GM23338 (cell line): ENCODE data around the gene GJD2. TPM values are rescaled to one million over a fixed set of nuclear protein-coding genes. Genes with fewer than 3 reads are reported as not detected.

ENCODE experiments used
- ATAC-seq: fragments of 200-7000 bp; cut with Tn5 transposase; 3 replicates; pipeline ENCODE4 v1.9.1; 2020
- DNase-seq: peaks from one replicate; pipeline ENCODE4 v3.0.0-alpha.2; 2015; ENCODE audit warnings: low spot score
- H2AFZ ChIP-seq: fragments of 200-600 bp; sonication (generic); 2 replicates; pipeline ENCODE4 v1.8.0; 2016; ENCODE audit warnings: antibody characterized with exemption, mild to moderate bottlenecking, moderate library complexity
- H3F3A ChIP-seq: fragments of 200-600 bp; sonication (generic); replicated peaks from 2 replicates; pipeline ENCODE4 v1.8.0; 2017; ENCODE audit warnings: antibody characterized with exemption, mixed run types, low read depth
- H3K27ac ChIP-seq: fragments of 200-600 bp; sonication (generic); 2 replicates; pipeline ENCODE4 v1.6.1; 2016; ENCODE audit warnings: low read depth
- H3K27me3 ChIP-seq: fragments of 200-600 bp; sonication (generic); 2 replicates; pipeline ENCODE4 v1.8.0; 2016; ENCODE audit warnings: mild to moderate bottlenecking, mixed run types, moderate library complexity; ENCODE audit not compliant: insufficient read depth
- H3K36me3 ChIP-seq: fragments of 200-600 bp; sonication (generic); 2 replicates; pipeline ENCODE4 v1.8.0; 2016; ENCODE audit warnings: mild to moderate bottlenecking; ENCODE audit not compliant: insufficient read depth
- H3K4me1 ChIP-seq: fragments of 200-600 bp; sonication (generic); 2 replicates; pipeline ENCODE4 v1.8.0; 2016; ENCODE audit warnings: mild to moderate bottlenecking, moderate library complexity; ENCODE audit not compliant: insufficient read depth
- H3K4me2 ChIP-seq: fragments of 200-600 bp; sonication (generic); 2 replicates; pipeline ENCODE4 v1.7.1; 2017; ENCODE audit warnings: mixed run types
- H3K4me3 ChIP-seq: fragments of 200-600 bp; sonication (generic); 2 replicates; pipeline ENCODE4 v1.6.1; 2016; ENCODE audit warnings: mixed run types
- H3K79me2 ChIP-seq: fragments of 200-600 bp; sonication (generic); replicated peaks from 2 replicates; pipeline ENCODE4 v1.8.0; 2017; ENCODE audit warnings: mild to moderate bottlenecking; ENCODE audit not compliant: insufficient read depth
- H3K9me2 ChIP-seq: fragments of 200-600 bp; sonication (generic); 2 replicates; pipeline ENCODE4 v1.8.0; 2017; ENCODE audit not compliant: insufficient read depth
- H4K20me1 ChIP-seq: fragments of 200-600 bp; sonication (generic); replicated peaks from 2 replicates; pipeline ENCODE4 v1.8.0; 2017; ENCODE audit warnings: mild to moderate bottlenecking; ENCODE audit not compliant: insufficient read depth
- H3K27ac Mint-ChIP-seq: 2 replicates; pipeline ENCODE4 v1.8.0; 2020; ENCODE audit warnings: inconsistent platforms, mild to moderate bottlenecking, moderate library complexity, mixed read lengths
- H3K27me3 Mint-ChIP-seq: 3 replicates; pipeline ENCODE4 v1.8.0; 2022; ENCODE audit warnings: low read depth, mild to moderate bottlenecking, moderate library complexity, mixed read lengths, inconsistent platforms; ENCODE audit not compliant: insufficient read depth, poor library complexity
- H3K36me3 Mint-ChIP-seq: 3 replicates; pipeline ENCODE4 v1.8.0; 2021; ENCODE audit warnings: low read depth, mild to moderate bottlenecking, inconsistent platforms, moderate library complexity, mixed read lengths
- H3K4me1 Mint-ChIP-seq: 3 replicates; pipeline ENCODE4 v1.8.0; 2020; ENCODE audit warnings: mild to moderate bottlenecking, inconsistent platforms, mixed read lengths
- H3K4me3 Mint-ChIP-seq: 3 replicates; pipeline ENCODE4 v1.8.0; 2021; ENCODE audit warnings: moderate library complexity, mild to moderate bottlenecking, inconsistent platforms, mixed read lengths
- H3K9me3 Mint-ChIP-seq: 3 replicates; pipeline ENCODE4 v1.8.0; 2020; ENCODE audit warnings: moderate library complexity, mild to moderate bottlenecking, inconsistent platforms, mixed read lengths
- CREB1 ChIP-seq: fragments of 250-450 bp; sonication (Bioruptor Pico); IDR thresholded peaks from 2 replicates; pipeline ENCODE4 v1.5.0; 2020; ENCODE audit warnings: low read depth, mild to moderate bottlenecking, moderate library complexity
- EZH2 ChIP-seq: fragments of 200-600 bp; sonication (generic); IDR thresholded peaks from one replicate; pipeline ENCODE4 v1.8.0; 2017; ENCODE audit warnings: antibody characterized with exemption, mild to moderate bottlenecking, low read depth; ENCODE audit not compliant: unreplicated experiment
- EZH2phosphoT487 ChIP-seq: fragments of 200-600 bp; sonication (generic); IDR thresholded peaks from one replicate; pipeline ENCODE4 v1.8.1; 2018; ENCODE audit warnings: antibody characterized with exemption; ENCODE audit not compliant: unreplicated experiment
- JUNB ChIP-seq: IDR thresholded peaks from one replicate; pipeline ENCODE4 v1.6.1; 2016; ENCODE audit warnings: antibody characterized with exemption; ENCODE audit not compliant: unreplicated experiment
- NANOG ChIP-seq: IDR thresholded peaks from 2 replicates; pipeline ENCODE4 v1.6.1; 2016; ENCODE audit warnings: antibody characterized with exemption, borderline replicate concordance
- POLR2AphosphoS5 ChIP-seq: IDR thresholded peaks from 2 replicates; pipeline ENCODE4 v1.6.1; 2016; ENCODE audit warnings: antibody characterized with exemption, low read depth
- STAT1 ChIP-seq: IDR thresholded peaks from one replicate; pipeline ENCODE4 v1.6.1; 2016; ENCODE audit warnings: antibody characterized with exemption; ENCODE audit not compliant: unreplicated experiment
- ZNF114 ChIP-seq: fragments of 250-450 bp; sonication (Bioruptor Pico); IDR thresholded peaks from 2 replicates; pipeline ENCODE4 v1.5.0; 2020; ENCODE audit warnings: mild to moderate bottlenecking, moderate library complexity
- ZNF331 ChIP-seq: fragments of 250-450 bp; sonication (Bioruptor Pico); IDR thresholded peaks from 2 replicates; pipeline ENCODE4 v1.5.0; 2020; ENCODE audit warnings: low read depth, mild to moderate bottlenecking, moderate library complexity
- polyA plus RNA-seq: library from polyadenylated mRNA; unstranded; fragments of >200 nt; fragmentation: Nextera tagmentation; extraction: Ambion mirVana; gene quantifications from 2 replicates; pipeline ENCODE4 v1.2.1, GENCODE V29; 2016
- total RNA-seq: library from RNA; depleted of rRNA; stranded (reverse); fragments of >200 nt; shearing (Covaris generic); gene quantifications from 2 replicates; pipeline ENCODE4 v1.2.3, GENCODE V29; 2014
- TF ChIP-seq, protein P1 (sequence below), 2 experiments: fragments of 200-600 bp in 1 of 2; sonication (generic) in 1 of 2; conservative IDR thresholded peaks; 2 replicates each; pipeline versions ENCODE4 v1.5.1 to v1.6.1; 2016 to 2017; ENCODE audit warnings: antibody characterized with exemption in 2 of 2, low read depth in 2 of 2, mild to moderate bottlenecking in 2 of 2, moderate library complexity in 1 of 2
- TF ChIP-seq, protein P2 (sequence below): IDR thresholded peaks from 2 replicates; pipeline ENCODE4 v1.6.1; 2016; ENCODE audit warnings: antibody characterized with exemption
- TF ChIP-seq, protein P3 (sequence below): fragments of 250-450 bp; sonication (Bioruptor Pico); IDR thresholded peaks from 2 replicates; pipeline ENCODE4 v1.5.0; 2020; ENCODE audit warnings: mild to moderate bottlenecking, moderate library complexity
- TF ChIP-seq, protein P4 (sequence below): IDR thresholded peaks from one replicate; pipeline ENCODE4 v1.6.1; 2018; ENCODE audit warnings: antibody characterized with exemption; ENCODE audit not compliant: unreplicated experiment

Gene GJD2
- total and polyA plus RNA-seq, 2 experiments from 2014 or later = 0.29 to 0.63 TPM

DNA sequence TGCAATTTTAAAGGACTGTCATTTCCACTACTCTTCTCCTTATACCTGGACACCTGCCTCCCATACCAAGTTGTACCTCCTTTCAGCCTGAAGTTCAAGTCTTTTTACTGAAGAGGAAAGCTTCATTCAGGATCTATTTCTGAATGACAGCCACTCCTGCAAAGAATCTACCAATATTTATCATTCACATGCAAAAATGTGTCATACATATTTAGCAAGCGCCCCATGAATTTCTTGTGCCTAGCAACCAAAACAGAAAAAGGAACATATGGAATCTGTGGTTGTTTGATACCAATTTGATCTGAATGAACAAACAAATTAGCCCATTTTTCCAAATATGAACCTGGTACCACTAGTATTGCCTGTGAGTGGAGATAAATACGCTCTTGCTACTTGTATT lies 16.8 kb downstream of the GJD2 start:
- no peak for ATAC-seq
- H3F3A ChIP-seq = no peaks in the 10 kb centered on the region
- no peaks in the 10 kb centered on the region; the same call in 1 of the 2 replicates for H3K4me1 ChIP-seq
- no peaks in the 10 kb centered on the region for H3K36me3 Mint-ChIP-seq
- 0 out of 2 replicates have a peak overlapping the region, but pooled peaks have one; percentile 47 for H2AFZ ChIP-seq
- no peak for DNase-seq
- TF ChIP-seq, protein P1, sequence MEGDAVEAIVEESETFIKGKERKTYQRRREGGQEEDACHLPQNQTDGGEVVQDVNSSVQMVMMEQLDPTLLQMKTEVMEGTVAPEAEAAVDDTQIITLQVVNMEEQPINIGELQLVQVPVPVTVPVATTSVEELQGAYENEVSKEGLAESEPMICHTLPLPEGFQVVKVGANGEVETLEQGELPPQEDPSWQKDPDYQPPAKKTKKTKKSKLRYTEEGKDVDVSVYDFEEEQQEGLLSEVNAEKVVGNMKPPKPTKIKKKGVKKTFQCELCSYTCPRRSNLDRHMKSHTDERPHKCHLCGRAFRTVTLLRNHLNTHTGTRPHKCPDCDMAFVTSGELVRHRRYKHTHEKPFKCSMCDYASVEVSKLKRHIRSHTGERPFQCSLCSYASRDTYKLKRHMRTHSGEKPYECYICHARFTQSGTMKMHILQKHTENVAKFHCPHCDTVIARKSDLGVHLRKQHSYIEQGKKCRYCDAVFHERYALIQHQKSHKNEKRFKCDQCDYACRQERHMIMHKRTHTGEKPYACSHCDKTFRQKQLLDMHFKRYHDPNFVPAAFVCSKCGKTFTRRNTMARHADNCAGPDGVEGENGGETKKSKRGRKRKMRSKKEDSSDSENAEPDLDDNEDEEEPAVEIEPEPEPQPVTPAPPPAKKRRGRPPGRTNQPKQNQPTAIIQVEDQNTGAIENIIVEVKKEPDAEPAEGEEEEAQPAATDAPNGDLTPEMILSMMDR (conservative IDR thresholded peaks at IDR 0.05; ENCODE audit: low read depth in 2 of 2) = no peak
- TF ChIP-seq, protein P2, sequence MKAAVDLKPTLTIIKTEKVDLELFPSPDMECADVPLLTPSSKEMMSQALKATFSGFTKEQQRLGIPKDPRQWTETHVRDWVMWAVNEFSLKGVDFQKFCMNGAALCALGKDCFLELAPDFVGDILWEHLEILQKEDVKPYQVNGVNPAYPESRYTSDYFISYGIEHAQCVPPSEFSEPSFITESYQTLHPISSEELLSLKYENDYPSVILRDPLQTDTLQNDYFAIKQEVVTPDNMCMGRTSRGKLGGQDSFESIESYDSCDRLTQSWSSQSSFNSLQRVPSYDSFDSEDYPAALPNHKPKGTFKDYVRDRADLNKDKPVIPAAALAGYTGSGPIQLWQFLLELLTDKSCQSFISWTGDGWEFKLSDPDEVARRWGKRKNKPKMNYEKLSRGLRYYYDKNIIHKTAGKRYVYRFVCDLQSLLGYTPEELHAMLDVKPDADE = no peak
- TF ChIP-seq EZH2phosphoT487 = no peak
- TF ChIP-seq ZNF331 (CRISPR knock-in tag) = no peak
- TF ChIP-seq EZH2 = no peak
- no peak for TF ChIP-seq JUNB
- TF ChIP-seq, protein P3, sequence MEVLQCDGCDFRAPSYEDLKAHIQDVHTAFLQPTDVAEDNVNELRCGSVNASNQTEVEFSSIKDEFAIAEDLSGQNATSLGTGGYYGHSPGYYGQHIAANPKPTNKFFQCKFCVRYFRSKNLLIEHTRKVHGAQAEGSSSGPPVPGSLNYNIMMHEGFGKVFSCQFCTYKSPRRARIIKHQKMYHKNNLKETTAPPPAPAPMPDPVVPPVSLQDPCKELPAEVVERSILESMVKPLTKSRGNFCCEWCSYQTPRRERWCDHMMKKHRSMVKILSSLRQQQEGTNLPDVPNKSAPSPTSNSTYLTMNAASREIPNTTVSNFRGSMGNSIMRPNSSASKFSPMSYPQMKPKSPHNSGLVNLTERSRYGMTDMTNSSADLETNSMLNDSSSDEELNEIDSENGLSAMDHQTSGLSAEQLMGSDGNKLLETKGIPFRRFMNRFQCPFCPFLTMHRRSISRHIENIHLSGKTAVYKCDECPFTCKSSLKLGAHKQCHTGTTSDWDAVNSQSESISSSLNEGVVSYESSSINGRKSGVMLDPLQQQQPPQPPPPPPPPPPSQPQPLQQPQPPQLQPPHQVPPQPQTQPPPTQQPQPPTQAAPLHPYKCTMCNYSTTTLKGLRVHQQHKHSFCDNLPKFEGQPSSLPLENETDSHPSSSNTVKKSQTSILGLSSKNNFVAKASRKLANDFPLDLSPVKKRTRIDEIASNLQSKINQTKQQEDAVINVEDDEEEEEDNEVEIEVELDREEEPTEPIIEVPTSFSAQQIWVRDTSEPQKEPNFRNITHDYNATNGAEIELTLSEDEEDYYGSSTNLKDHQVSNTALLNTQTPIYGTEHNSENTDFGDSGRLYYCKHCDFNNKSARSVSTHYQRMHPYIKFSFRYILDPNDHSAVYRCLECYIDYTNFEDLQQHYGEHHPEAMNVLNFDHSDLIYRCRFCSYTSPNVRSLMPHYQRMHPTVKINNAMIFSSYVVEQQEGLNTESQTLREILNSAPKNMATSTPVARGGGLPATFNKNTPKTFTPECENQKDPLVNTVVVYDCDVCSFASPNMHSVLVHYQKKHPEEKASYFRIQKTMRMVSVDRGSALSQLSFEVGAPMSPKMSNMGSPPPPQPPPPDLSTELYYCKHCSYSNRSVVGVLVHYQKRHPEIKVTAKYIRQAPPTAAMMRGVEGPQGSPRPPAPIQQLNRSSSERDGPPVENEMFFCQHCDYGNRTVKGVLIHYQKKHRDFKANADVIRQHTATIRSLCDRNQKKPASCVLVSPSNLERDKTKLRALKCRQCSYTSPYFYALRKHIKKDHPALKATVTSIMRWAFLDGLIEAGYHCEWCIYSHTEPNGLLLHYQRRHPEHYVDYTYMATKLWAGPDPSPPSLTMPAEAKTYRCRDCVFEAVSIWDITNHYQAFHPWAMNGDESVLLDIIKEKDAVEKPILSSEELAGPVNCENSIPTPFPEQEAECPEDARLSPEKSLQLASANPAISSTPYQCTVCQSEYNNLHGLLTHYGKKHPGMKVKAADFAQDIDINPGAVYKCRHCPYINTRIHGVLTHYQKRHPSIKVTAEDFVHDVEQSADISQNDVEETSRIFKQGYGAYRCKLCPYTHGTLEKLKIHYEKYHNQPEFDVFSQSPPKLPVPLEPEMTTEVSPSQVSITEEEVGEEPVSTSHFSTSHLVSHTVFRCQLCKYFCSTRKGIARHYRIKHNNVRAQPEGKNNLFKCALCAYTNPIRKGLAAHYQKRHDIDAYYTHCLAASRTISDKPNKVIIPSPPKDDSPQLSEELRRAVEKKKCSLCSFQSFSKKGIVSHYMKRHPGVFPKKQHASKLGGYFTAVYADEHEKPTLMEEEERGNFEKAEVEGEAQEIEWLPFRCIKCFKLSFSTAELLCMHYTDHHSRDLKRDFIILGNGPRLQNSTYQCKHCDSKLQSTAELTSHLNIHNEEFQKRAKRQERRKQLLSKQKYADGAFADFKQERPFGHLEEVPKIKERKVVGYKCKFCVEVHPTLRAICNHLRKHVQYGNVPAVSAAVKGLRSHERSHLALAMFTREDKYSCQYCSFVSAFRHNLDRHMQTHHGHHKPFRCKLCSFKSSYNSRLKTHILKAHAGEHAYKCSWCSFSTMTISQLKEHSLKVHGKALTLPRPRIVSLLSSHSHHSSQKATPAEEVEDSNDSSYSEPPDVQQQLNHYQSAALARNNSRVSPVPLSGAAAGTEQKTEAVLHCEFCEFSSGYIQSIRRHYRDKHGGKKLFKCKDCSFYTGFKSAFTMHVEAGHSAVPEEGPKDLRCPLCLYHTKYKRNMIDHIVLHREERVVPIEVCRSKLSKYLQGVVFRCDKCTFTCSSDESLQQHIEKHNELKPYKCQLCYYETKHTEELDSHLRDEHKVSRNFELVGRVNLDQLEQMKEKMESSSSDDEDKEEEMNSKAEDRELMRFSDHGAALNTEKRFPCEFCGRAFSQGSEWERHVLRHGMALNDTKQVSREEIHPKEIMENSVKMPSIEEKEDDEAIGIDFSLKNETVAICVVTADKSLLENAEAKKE (CRISPR knock-in tag) = no peak
- TF ChIP-seq CREB1 = no peak
- TF ChIP-seq NANOG = no peak
- TF ChIP-seq STAT1 = no peak
- no peak for TF ChIP-seq POLR2AphosphoS5
- no peak for TF ChIP-seq ZNF114 (CRISPR knock-in tag)
- TF ChIP-seq, protein P4, sequence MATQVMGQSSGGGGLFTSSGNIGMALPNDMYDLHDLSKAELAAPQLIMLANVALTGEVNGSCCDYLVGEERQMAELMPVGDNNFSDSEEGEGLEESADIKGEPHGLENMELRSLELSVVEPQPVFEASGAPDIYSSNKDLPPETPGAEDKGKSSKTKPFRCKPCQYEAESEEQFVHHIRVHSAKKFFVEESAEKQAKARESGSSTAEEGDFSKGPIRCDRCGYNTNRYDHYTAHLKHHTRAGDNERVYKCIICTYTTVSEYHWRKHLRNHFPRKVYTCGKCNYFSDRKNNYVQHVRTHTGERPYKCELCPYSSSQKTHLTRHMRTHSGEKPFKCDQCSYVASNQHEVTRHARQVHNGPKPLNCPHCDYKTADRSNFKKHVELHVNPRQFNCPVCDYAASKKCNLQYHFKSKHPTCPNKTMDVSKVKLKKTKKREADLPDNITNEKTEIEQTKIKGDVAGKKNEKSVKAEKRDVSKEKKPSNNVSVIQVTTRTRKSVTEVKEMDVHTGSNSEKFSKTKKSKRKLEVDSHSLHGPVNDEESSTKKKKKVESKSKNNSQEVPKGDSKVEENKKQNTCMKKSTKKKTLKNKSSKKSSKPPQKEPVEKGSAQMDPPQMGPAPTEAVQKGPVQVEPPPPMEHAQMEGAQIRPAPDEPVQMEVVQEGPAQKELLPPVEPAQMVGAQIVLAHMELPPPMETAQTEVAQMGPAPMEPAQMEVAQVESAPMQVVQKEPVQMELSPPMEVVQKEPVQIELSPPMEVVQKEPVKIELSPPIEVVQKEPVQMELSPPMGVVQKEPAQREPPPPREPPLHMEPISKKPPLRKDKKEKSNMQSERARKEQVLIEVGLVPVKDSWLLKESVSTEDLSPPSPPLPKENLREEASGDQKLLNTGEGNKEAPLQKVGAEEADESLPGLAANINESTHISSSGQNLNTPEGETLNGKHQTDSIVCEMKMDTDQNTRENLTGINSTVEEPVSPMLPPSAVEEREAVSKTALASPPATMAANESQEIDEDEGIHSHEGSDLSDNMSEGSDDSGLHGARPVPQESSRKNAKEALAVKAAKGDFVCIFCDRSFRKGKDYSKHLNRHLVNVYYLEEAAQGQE = no peak
- no peaks in the 10 kb centered on the region for H3K27me3 ChIP-seq
- H3K79me2 ChIP-seq = no peaks in the 10 kb centered on the region
- H3K27me3 Mint-ChIP-seq = no peaks in the 10 kb centered on the region
- no peak overlapping the region for H3K27ac ChIP-seq
- H4K20me1 ChIP-seq = no peaks in the 10 kb centered on the region
- H3K4me2 ChIP-seq = no peak overlapping the region
- no peak overlapping the region for H3K4me3 Mint-ChIP-seq
- H3K4me3 ChIP-seq = no peak overlapping the region
- no peaks in the 10 kb centered on the region; the same call in 1 of the 2 replicates for H3K36me3 ChIP-seq
- H3K4me1 Mint-ChIP-seq = no peaks in the 10 kb centered on the region
- no peaks in the 10 kb centered on the region for H3K9me2 ChIP-seq
- H3K27ac Mint-ChIP-seq = no peak overlapping the region
- no peaks in the 10 kb centered on the region for H3K9me3 Mint-ChIP-seq
